HEK293T (cell line): ENCODE data around the gene NEGR1.

Experiments
- CTCF ChIA-PET: fragments of 350-600 bp; formaldehyde crosslinking; extraction: SDS; loops from one replicate; lab custom pipeline; 2021; ENCODE audit warnings: antibody characterized with exemption, inconsistent platforms; lab: Yijun Ruan, JAX
- POLR2A ChIA-PET: fragments of 350-600 bp; formaldehyde crosslinking; extraction: SDS; loops from one replicate; lab custom pipeline; 2020; ENCODE audit warnings: antibody characterized with exemption, inconsistent platforms; lab: Yijun Ruan, JAX
- DNase-seq: peaks from one replicate; pipeline ENCODE4 v3.0.0; 2012; ENCODE audit warnings: mixed read lengths; ENCODE audit errors: extremely low spot score
- ARNT ChIP-seq: fragments of 450-650 bp; IDR thresholded peaks from 2 replicates; pipeline ENCODE4 v1.6.1; 2017; ENCODE audit warnings: mild to moderate bottlenecking
- BHLHE40 ChIP-seq: fragments of 450-650 bp; IDR thresholded peaks from 2 replicates; pipeline ENCODE4 v1.6.1; 2016; ENCODE audit warnings: mild to moderate bottlenecking, moderate library complexity, borderline replicate concordance
- CTBP1 ChIP-seq: fragments of 450-650 bp; IDR thresholded peaks from 2 replicates; pipeline ENCODE4 v1.6.1; 2016; ENCODE audit warnings: borderline replicate concordance
- ELF4 ChIP-seq: fragments of 450-650 bp; IDR thresholded peaks from 2 replicates; pipeline ENCODE4 v1.6.1; 2017; ENCODE audit warnings: antibody characterized with exemption
- FOXA1 ChIP-seq: fragments of 450-650 bp; IDR thresholded peaks from 2 replicates; pipeline ENCODE4 v1.6.1; 2016; ENCODE audit warnings: mild to moderate bottlenecking
- FOXK2 ChIP-seq: fragments of 450-650 bp; IDR thresholded peaks from 2 replicates; pipeline ENCODE4 v1.6.1; 2016; ENCODE audit warnings: mild to moderate bottlenecking
- FOXM1 ChIP-seq: fragments of 450-650 bp; IDR thresholded peaks from 2 replicates; pipeline ENCODE4 v1.6.1; 2017; ENCODE audit warnings: mild to moderate bottlenecking, borderline replicate concordance
- HDGF ChIP-seq: fragments of 450-650 bp; IDR thresholded peaks from 2 replicates; pipeline ENCODE4 v1.6.1; 2017; ENCODE audit warnings: antibody characterized with exemption, borderline replicate concordance
- L3MBTL2 ChIP-seq: fragments of 450-650 bp; conservative IDR thresholded peaks from 2 replicates; pipeline ENCODE4 v1.6.1; 2016; ENCODE audit warnings: mild to moderate bottlenecking
- LEF1 ChIP-seq: fragments of 450-650 bp; IDR thresholded peaks from 2 replicates; pipeline ENCODE4 v1.6.1; 2017; ENCODE audit warnings: mild to moderate bottlenecking, borderline replicate concordance
- NFRKB ChIP-seq: fragments of 450-650 bp; IDR thresholded peaks from 2 replicates; pipeline ENCODE4 v1.6.1; 2016; ENCODE audit warnings: mild to moderate bottlenecking, moderate library complexity
- PKNOX1 ChIP-seq: fragments of 450-650 bp; IDR thresholded peaks from 2 replicates; pipeline ENCODE4 v1.6.1; 2016
- SP1 ChIP-seq: fragments of 450-650 bp; IDR thresholded peaks from 2 replicates; pipeline ENCODE4 v1.6.1; 2017
- SUZ12 ChIP-seq: fragments of 450-650 bp; IDR thresholded peaks from 2 replicates; pipeline ENCODE4 v1.6.1; 2016; ENCODE audit warnings: mild to moderate bottlenecking
- TARDBP ChIP-seq: fragments of 450-650 bp; IDR thresholded peaks from 2 replicates; pipeline ENCODE4 v1.6.1; 2016
- ZNF384 ChIP-seq: fragments of 450-650 bp; IDR thresholded peaks from 2 replicates; pipeline ENCODE4 v1.6.1; 2016

The NEGR1 gene

GRCh38 chr1:71745326-71745725 is 537.0 kb downstream of the NEGR1 start:
- TF ChIP-seq SP1 (no peak), LEF1 (no peak), PKNOX1 (no peak), FOXK2 (no peak), ZNF384 (no peak)
- ChIA-PET POLR2A (no interaction called here), CTCF (no interaction called here)
- no peak for DNase-seq

GRCh38 chr1:71743862-71744261 is 538.5 kb downstream of the NEGR1 start:
- ChIA-PET CTCF (no interaction called here), POLR2A (no interaction called here)
- no peak for TF ChIP-seq HDGF
- DNase-seq: no peak

- no peak for DNase-seq
- POLR2A ChIA-PET: no interaction called here
- TF ChIP-seq SP1 (no peak), CTBP1 (no peak), ZNF384 (no peak), ELF4 (no peak), FOXM1 (no peak), SUZ12 (no peak), TARDBP (no peak), LEF1 (no peak), L3MBTL2 (no peak), FOXA1 (no peak), NFRKB (no peak)
- CTCF ChIA-PET: interaction anchor here (0.7 kb wide), 1 partner anchor 750 kb away, joined by 3 read pairs; no protein-coding TSS in a partner anchor
Observed at GRCh38 chr1:71738910-71739309, 543.4 kb downstream of the NEGR1 start.

- no peak for DNase-seq
- CTCF ChIA-PET: no interaction called here
- POLR2A ChIA-PET: no interaction called here
- no peak for TF ChIP-seq FOXK2
- TF ChIP-seq SUZ12: no peak
- TF ChIP-seq PKNOX1: no peak
- TF ChIP-seq TARDBP: no peak
- TF ChIP-seq SP1: no peak
- TF ChIP-seq HDGF: no peak
- TF ChIP-seq ARNT: no peak
- no peak for TF ChIP-seq BHLHE40
- no peak for TF ChIP-seq LEF1
- TF ChIP-seq ZNF384: no peak
Observed at GRCh38 chr1:71738256-71738655, 544.1 kb downstream of the NEGR1 start.

- CTCF ChIA-PET: no interaction called here
- no peak for TF ChIP-seq SUZ12
- no peak for TF ChIP-seq LEF1
- no peak for TF ChIP-seq FOXA1
- no peak for TF ChIP-seq TARDBP
- no peak for TF ChIP-seq SP1
- TF ChIP-seq HDGF: no peak
- TF ChIP-seq ARNT: no peak
- no peak for TF ChIP-seq ZNF384
- TF ChIP-seq FOXK2: no peak
- no peak for TF ChIP-seq BHLHE40
- TF ChIP-seq CTBP1: no peak
- no peak for TF ChIP-seq NFRKB
- no peak for TF ChIP-seq FOXM1
- DNase-seq: no peak
- POLR2A ChIA-PET: no interaction called here
Observed at GRCh38 chr1:71737768-71738167, 544.6 kb downstream of the NEGR1 start.

GRCh38 chr1:71733121-71733520 is 549.2 kb downstream of the NEGR1 start:
- POLR2A ChIA-PET: no interaction called here
- CTCF ChIA-PET: no interaction called here
- no peak for DNase-seq

More at GRCh38 chr1:71733121-71733520, 549.2 kb downstream of the NEGR1 start:
- TF ChIP-seq LEF1: no peak
- no peak for TF ChIP-seq ZNF384
- no peak for TF ChIP-seq TARDBP
- no peak for TF ChIP-seq NFRKB
- no peak for TF ChIP-seq ARNT
- TF ChIP-seq ELF4: no peak
- no peak for TF ChIP-seq PKNOX1
- no peak for TF ChIP-seq CTBP1
- no peak for TF ChIP-seq SP1
- TF ChIP-seq SUZ12: no peak
- TF ChIP-seq FOXK2: no peak
- TF ChIP-seq FOXA1: no peak
- TF ChIP-seq L3MBTL2: no peak
- TF ChIP-seq HDGF: no peak
- no peak for TF ChIP-seq FOXM1
- no peak for TF ChIP-seq BHLHE40
